Brain microvascular endothelial cell (primary cell): Measurements from ENCODE around the gene PTPN20.
"Not testable (repeated sequence)": the region's sequence is repeated elsewhere in the genome, so short reads cannot be mapped to it uniquely, and the experiment has no call there.

ENCODE experiments used
- DNase-seq: peaks from one replicate; pipeline ENCODE4 v3.0.0-alpha.2; 2020
- H3K27ac ChIP-seq: fragments of 250-450 bp; sonication (Bioruptor Pico); 2 replicates; pipeline ENCODE4 v1.5.1; 2020; ENCODE audit warnings: mild to moderate bottlenecking, moderate library complexity
- H3K27me3 ChIP-seq: fragments of 250-450 bp; sonication (Bioruptor Pico); replicated peaks from 2 replicates; pipeline ENCODE4 v1.5.1; 2020; ENCODE audit warnings: mild to moderate bottlenecking
- H3K36me3 ChIP-seq: fragments of 250-450 bp; sonication (Bioruptor Pico); replicated peaks from 2 replicates; pipeline ENCODE4 v1.5.1; 2020; ENCODE audit warnings: mild to moderate bottlenecking
- H3K4me3 ChIP-seq: 2 replicates; pipeline ENCODE4 v1.5.1; 2011; ENCODE audit warnings: low read depth, mild to moderate bottlenecking, control low read depth, low read length, moderate library complexity
- in situ Hi-C: cut with HindIII; loops from 2 replicates; pipeline ENCODE4 v1.10.0; 2017; ENCODE audit warnings: low sequenced_read_pairs, low pct_ligation_motif_present
- TF ChIP-seq, protein P1 (sequence below): IDR thresholded peaks from 2 replicates; pipeline ENCODE4 v1.5.1; 2011; ENCODE audit warnings: low read depth, mild to moderate bottlenecking, moderate library complexity, low read length, control low read depth, inconsistent platforms; ENCODE audit errors: missing control alignments

The PTPN20 gene, protein sequence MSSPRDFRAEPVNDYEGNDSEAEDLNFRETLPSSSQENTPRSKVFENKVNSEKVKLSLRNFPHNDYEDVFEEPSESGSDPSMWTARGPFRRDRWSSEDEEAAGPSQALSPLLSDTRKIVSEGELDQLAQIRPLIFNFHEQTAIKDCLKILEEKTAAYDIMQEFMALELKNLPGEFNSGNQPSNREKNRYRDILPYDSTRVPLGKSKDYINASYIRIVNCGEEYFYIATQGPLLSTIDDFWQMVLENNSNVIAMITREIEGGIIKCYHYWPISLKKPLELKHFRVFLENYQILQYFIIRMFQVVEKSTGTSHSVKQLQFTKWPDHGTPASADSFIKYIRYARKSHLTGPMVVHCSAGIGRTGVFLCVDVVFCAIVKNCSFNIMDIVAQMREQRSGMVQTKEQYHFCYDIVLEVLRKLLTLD

DNA sequence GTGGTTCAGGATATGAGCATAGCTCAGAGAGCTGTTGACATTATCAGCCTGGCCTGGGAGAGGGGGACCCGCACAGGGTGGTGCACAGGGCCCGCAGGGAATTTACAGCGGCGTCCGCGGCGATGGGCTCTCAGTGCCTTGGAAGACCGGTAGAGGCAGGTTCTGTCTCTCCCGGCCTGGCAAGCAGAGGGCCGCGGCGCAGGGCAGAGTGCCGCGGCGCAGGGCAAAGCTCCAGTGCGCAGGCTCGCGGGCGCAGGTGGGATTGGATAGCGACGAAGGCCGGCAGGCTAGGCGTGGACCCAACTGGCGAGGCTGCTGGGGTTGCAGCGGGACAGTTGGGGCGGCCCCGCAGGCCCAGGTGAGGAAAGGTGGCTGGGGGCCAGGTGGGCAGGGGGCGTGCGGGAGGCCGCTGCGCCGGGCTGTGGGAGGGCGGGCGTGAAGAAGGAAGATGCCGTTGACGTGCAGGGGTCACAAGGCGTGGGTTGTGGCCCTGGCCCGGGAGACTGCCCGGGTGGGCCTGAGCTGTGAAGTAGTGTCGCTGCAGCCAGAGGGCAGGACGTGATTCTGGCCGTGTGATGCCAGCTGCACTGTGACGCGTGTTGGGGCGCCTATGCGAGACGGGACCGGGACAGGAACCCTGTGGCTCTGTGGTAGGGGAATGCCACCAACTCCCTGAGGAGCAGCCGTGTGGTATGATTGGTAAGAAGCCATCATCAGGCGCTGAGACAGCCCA is at the start of gene PTPN20:
TSS of gene PTPN20 (plus strand) at position 285 of the 733 bp plus-strand sequence. CDS start 21,072 bp downstream, outside the sequence.
- H3K4me3 ChIP-seq, in situ Hi-C loops, H3K27me3 ChIP-seq, H3K36me3 ChIP-seq, H3K27ac ChIP-seq, DNase-seq: not testable (repeated sequence)

DNA sequence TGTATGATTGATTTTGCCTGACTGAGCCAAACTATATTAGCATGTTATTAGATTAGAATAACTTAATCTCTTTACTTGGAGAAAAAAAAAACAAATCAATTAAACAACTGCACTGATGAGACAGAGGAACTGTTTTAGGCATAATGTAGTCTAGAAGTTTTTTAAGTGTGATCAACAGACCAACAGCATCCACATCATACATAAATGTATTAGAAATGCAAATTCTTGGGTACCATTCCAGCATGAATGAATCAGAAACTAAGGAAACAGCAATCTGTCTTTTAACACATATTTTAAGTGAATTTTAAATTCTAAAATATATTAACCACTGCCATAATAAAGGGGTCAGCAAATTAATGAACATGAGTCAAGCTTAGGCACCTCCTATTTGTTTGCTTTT is 41.5 kb upstream of the PTPN20 start:
- H3K36me3 ChIP-seq, H3K27me3 ChIP-seq, in situ Hi-C loops, DNase-seq, H3K27ac ChIP-seq, H3K4me3 ChIP-seq: not testable (repeated sequence)

DNA sequence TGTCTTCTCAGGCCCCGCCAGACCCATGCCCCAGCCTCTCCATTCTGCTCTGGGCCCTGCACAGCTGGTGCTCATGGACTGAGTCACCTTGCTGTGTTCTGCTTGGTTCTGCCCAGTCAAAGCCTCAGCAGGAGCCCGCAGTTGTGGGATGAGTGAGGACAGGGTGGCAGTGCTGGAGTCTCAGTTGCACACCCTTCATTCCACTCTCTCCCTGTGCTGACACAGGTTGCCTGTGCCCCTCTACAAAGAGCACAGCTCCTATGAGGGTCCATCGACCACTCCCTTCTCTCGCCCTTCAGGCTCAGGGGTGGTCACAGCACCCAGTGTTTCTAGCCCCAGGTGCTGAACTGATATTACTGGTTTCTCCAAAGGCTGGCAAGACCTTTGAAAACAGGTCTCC is 39.6 kb upstream of the PTPN20 start:
- DNase-seq, H3K27me3 ChIP-seq, H3K27ac ChIP-seq, H3K36me3 ChIP-seq, in situ Hi-C loops, H3K4me3 ChIP-seq: not testable (repeated sequence)

DNA sequence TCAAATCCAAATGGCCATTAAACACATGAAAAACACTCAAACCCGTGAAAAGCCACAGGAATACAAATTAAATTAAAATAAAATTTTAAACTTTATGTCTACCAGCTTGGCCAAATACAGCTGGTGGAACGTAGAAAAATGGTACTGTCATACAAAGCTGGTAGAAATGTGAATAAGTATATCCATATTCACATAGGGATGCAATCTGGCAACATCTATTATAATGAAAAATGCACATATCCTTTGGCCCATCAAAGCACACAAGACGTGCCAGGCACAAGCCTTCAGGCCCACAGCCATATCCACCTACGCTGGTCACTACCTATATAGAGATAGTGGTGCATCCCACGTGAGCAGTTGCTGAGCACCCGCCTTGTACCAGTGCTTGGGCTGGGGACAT is 35.9 kb upstream of the PTPN20 start:
- in situ Hi-C loops, H3K27me3 ChIP-seq, DNase-seq, H3K36me3 ChIP-seq, H3K27ac ChIP-seq, H3K4me3 ChIP-seq: not testable (repeated sequence)

DNA sequence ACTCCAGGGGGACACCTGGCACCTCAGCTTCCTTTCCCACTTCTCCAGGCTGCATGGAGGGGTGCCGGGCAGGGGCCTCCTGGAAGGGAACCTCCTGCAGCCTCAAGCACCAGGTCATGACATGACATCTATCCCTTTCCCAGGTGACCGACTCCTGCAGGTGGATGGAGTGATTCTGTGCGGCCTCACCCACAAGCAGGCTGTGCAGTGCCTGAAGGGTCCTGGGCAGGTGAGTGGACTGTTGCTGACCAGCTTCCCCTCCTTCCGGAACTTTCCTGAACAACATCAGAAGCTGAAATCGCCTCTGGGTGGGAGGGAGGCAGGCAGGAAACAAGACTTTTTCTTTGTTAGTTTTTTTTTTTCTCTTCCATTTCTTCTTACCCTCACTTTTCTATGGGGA is 34.5 kb upstream of the PTPN20 start:
- in situ Hi-C loops, DNase-seq, H3K36me3 ChIP-seq, H3K4me3 ChIP-seq, H3K27me3 ChIP-seq, H3K27ac ChIP-seq: not testable (repeated sequence)

DNA sequence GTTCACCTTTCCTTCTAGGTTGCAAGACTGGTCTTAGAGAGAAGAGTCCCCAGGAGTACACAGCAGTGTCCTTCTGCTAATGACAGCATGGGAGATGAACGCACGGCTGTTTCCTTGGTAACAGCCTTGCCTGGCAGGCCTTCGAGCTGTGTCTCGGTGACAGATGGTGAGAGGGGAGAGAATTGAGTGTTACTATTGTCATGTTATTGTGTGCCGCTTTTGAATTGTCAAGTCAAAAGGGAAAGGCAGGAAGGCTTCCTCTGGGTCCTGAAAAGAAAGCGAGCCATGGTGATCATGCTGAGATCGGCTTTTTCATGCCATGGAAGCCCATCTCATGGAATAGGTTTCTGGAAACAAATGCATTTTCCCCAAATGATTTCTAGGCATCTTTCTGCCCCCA is 32.5 kb upstream of the PTPN20 start:
- DNase-seq, H3K27ac ChIP-seq, H3K4me3 ChIP-seq, H3K36me3 ChIP-seq, H3K27me3 ChIP-seq, in situ Hi-C loops: not testable (repeated sequence)

DNA sequence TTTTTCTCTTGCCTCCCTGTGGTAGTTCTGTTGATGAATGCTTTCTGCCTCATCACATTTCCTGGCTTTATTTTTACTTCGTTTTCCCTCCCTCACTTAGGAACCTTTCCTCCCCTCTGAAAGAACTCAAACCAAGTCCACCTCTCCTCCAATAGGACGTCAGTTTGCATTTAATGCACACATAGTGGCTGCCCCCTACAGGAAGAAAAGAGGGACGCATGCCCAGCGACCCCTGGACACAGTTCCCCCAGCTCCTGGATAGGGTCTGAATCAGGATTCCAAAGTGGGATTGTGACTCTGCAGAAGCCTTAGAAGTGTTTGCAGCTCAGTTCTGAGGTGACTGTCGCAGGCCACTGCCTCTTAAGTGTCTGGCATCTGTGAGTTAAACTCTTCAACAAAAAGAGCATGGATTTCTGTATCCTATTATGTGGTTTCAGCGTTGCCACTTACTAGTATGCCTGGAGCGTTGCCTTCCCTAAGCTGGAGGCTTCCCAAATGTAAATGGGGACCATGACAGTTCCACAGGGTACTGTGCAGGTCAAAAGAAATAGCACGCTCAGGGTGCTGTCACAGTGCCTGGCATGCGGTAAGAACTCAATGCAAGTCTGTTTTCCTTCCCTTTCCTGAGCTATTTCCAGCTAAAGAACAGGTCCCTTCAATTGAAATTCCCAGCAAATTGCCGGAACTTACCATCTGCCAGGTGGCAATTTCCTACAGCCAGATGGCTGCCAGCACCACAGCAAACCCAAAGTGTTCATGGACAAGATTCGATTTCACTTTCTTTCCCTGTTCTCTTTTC is 20.2 kb upstream of the PTPN20 start:
- H3K27ac ChIP-seq, H3K4me3 ChIP-seq, DNase-seq, H3K36me3 ChIP-seq, in situ Hi-C loops, H3K27me3 ChIP-seq: not testable (repeated sequence)
- TF ChIP-seq, protein P1, sequence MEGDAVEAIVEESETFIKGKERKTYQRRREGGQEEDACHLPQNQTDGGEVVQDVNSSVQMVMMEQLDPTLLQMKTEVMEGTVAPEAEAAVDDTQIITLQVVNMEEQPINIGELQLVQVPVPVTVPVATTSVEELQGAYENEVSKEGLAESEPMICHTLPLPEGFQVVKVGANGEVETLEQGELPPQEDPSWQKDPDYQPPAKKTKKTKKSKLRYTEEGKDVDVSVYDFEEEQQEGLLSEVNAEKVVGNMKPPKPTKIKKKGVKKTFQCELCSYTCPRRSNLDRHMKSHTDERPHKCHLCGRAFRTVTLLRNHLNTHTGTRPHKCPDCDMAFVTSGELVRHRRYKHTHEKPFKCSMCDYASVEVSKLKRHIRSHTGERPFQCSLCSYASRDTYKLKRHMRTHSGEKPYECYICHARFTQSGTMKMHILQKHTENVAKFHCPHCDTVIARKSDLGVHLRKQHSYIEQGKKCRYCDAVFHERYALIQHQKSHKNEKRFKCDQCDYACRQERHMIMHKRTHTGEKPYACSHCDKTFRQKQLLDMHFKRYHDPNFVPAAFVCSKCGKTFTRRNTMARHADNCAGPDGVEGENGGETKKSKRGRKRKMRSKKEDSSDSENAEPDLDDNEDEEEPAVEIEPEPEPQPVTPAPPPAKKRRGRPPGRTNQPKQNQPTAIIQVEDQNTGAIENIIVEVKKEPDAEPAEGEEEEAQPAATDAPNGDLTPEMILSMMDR, result peak; percentile 17

DNA sequence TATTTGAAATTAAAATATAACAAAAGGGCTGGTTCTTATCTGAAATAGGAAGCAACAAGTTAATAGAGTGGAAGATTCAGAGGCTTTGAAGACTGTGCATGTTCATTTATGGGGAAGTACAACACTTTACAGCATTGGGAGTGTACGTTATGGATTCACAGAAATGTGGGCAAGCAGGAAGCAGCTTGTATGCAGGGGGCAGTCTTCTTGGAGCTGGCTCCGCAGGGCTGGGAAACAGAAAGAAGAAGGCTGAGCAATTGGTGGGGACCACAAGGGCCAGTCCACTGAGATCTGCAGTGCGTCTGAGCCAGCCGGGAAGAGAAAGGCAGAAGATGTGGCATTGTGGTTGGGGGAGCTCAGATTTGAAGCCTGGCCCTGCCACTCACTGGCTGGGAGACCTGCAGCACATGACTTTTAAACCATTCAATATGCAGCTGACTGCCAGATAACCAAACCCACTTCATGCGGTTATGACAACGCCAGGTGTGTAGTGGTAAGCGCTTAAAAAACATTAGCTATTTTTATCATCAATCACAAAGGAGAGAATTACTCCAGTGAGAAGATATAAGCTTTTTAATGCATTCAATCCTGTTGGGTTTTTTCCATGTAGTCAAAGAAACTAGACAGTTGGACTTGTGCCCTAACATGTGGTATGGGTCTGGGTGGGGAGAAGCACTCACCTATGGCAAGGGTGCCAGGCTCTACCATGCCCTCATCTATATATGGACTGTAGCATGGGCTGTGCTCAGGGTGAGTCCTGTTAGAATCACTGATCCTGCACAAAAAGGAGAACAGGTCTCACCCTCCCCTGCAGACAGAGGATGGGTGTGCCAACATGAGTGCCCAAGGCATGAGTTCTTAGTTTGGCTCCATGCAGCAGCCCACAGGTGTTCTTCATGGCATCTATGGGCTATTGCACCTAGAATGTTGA is 14.2 kb upstream of the PTPN20 start:
- not testable (repeated sequence) for DNase-seq

DNA sequence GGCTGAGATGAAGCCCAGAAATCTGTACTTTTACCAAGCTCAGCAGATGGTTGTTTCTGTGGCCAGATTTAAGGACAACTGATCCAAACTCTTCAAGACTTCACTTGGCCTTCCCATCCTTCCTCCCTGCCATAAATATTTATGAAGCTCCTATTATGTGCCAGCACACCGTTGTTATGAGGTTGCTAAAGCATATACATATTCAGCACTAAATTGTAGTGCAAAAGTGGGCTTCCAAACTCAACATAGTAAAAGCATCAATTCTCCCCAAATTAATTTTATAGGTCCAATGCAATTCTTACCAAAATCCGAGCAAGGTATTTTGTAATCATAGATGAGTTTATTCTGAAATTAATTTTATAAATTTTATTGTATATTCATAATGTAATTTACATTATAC is 10.0 kb upstream of the PTPN20 start:
- H3K4me3 ChIP-seq, in situ Hi-C loops, H3K36me3 ChIP-seq, DNase-seq, H3K27ac ChIP-seq, H3K27me3 ChIP-seq: not testable (repeated sequence)

More for the DNA sequence above, 14.2 kb upstream of the PTPN20 start:
- H3K27me3 ChIP-seq, H3K27ac ChIP-seq, H3K36me3 ChIP-seq, H3K4me3 ChIP-seq, in situ Hi-C loops: not testable (repeated sequence)

DNA sequence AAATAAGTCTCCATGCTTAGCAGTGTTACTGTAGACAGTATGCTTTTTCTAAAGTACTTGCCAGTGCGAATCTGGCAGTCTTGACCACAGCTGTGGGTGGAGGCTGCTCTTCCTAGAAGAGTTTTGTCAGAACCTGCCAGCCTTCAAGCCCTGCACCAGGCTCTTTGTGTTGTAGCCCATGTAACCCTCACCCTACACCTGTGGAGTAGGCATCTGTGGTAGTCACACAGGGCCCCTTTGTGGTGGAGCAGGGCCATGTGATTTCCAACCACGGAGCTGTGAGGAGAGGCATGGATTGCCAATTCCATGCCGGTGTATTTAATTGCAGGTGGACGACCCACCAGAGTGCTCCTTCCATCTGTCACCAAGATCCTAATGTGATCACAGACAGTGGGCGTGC is 7.4 kb upstream of the PTPN20 start:
- H3K27ac ChIP-seq, H3K4me3 ChIP-seq, H3K36me3 ChIP-seq, H3K27me3 ChIP-seq, in situ Hi-C loops, DNase-seq: not testable (repeated sequence)

DNA sequence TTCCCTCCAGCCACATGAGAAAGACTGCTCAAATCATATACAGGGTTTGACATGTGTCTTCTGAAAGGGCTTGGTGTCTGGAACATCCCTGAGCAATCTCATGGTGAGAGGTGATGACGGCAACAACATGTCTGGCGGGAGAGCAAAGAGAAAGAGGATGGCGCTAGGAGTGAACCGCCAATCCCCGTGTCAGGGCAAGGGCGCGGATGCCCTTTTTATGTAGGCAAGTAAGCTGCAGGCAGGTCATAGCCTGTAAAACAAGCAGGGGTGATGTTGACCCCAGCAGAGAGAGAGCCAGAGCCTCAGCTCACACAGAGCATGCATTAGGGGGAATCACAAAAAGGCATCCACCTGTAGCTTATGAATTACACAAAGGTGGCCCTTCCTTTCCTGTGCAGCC is 4.9 kb upstream of the PTPN20 start:
- H3K27me3 ChIP-seq, H3K36me3 ChIP-seq, DNase-seq, H3K4me3 ChIP-seq, H3K27ac ChIP-seq, in situ Hi-C loops: not testable (repeated sequence)
